Measurements from ENCODE around the gene WDR82.

Gene WDR82

GRCh38 chr3:52268036-52268435, 10.4 kb downstream of the WDR82 start:
- no peak for DNase-seq
- intact Hi-C loops (cut with DNase I) = no loop called here

- no peak for DNase-seq
- intact Hi-C loops (cut with DNase I) = no loop called here
These were observed 13.1 kb downstream of the WDR82 start for GRCh38 chr3:52265387-52265786.

GRCh38 chr3:52262447-52262846, 16.0 kb downstream of the WDR82 start:
- intact Hi-C loops (cut with DNase I) = no loop called here
- no peak for DNase-seq

- no peak for DNase-seq
- intact Hi-C loops (cut with DNase I) = no loop called here
These were observed 19.0 kb downstream of the WDR82 start for GRCh38 chr3:52259448-52259847.

- intact Hi-C loops (cut with DNase I) = no loop called here
- no peak for DNase-seq
These were observed 19.4 kb downstream of the WDR82 start for GRCh38 chr3:52259035-52259434.

GRCh38 chr3:52257911-52258310, 20.5 kb downstream of the WDR82 start:
- no peak for DNase-seq
- intact Hi-C loops (cut with DNase I) = no loop called here

- intact Hi-C loops (cut with DNase I) = no loop called here
- no peak for DNase-seq
These were observed 21.8 kb downstream of the WDR82 start for GRCh38 chr3:52256622-52257021.

- intact Hi-C loops (cut with DNase I) = no loop called here
- DNase-seq = no peak
These were observed 22.3 kb downstream of the WDR82 start for GRCh38 chr3:52256159-52256558.

- intact Hi-C loops (cut with DNase I) = no loop called here
These were observed 23.8 kb downstream of the WDR82 start for GRCh38 chr3:52254608-52255007.

GRCh38 chr3:52253314-52254304, 24.8 kb downstream of the WDR82 start:
- DNase-seq = peak in 7 of 10 donors; percentile 62 to 96 (median 86)
- intact Hi-C loops (cut with DNase I) = no loop called here

More at GRCh38 chr3:52254608-52255007, 23.8 kb downstream of the WDR82 start:
- DNase-seq = no peak

GRCh38 chr3:52250122-52250521, 28.3 kb downstream of the WDR82 start:
- DNase-seq = no peak
- intact Hi-C loops (cut with DNase I) = no loop called here

GRCh38 chr3:52249683-52250082, 28.8 kb downstream of the WDR82 start:
- DNase-seq = peak in 1 of 10 donors; percentile 44
- intact Hi-C loops (cut with DNase I) = no loop called here

- peak in 8 of 10 donors; percentile 47 to 93 (median 72) for DNase-seq
- intact Hi-C loops (cut with DNase I) = no loop called here
These were observed 29.5 kb downstream of the WDR82 start for GRCh38 chr3:52248816-52249547.

- intact Hi-C loops (cut with DNase I) = no loop called here
- peak in 2 of 10 donors; percentile 61 to 80 for DNase-seq
These were observed 30.3 kb downstream of the WDR82 start for GRCh38 chr3:52248165-52248541.

GRCh38 chr3:52247409-52248164, 30.9 kb downstream of the WDR82 start:
- DNase-seq = peak in 2 of 10 donors; percentile 39 to 51
- intact Hi-C loops (cut with DNase I) = no loop called here

GRCh38 chr3:52246728-52247408, 31.6 kb downstream of the WDR82 start:
- DNase-seq = peak in 2 of 10 donors; percentile 71 to 80
- intact Hi-C loops (cut with DNase I) = no loop called here

- peak in 1 of 10 donors; percentile 32 for DNase-seq
- intact Hi-C loops (cut with DNase I) = no loop called here
These were observed 32.2 kb downstream of the WDR82 start for GRCh38 chr3:52246264-52246620.

GRCh38 chr3:52245322-52246263, 32.9 kb downstream of the WDR82 start, which contains the start of gene PPM1M:
PPM1M (plus strand) TSS chr3:52245759; CDS start chr3:52245825, 66 bp downstream.
- peak in 3 of 10 donors; percentile 27 to 89 (median 84) for DNase-seq
- intact Hi-C loops (cut with DNase I) = no loop called here
